Measurements from ENCODE around the gene EPN2. TPM values are rescaled to one million over a fixed set of nuclear protein-coding genes. Genes with fewer than 3 reads are reported as not detected.

The EPN2 gene
- total RNA-seq, 2 donors from 2014 or later = 28.8 to 67.7 TPM

GRCh38 chr17:19333736-19334290 lies 96.6 kb downstream of the EPN2 start:
- no peaks in the 10 kb centered on the region for H3K27me3 ChIP-seq (replicated peaks; ENCODE audit: insufficient read depth)
- H3K36me3 ChIP-seq = no peaks in the 10 kb centered on the region
- TF ChIP-seq CTCF (IDR thresholded peaks at IDR 0.05) (no peak), POLR2AphosphoS5 (IDR thresholded peaks at IDR 0.05) (no peak), POLR2A (IDR thresholded peaks at IDR 0.05) (no peak)
- H3K27ac ChIP-seq = no peak overlapping the region
- 77% methylated on average over 9 of the region's 12 CpGs for WGBS
- intact Hi-C loops (cut with DNase I) = no loop called here
- H3K4me3 ChIP-seq = no peak overlapping the region
- no peak for DNase-seq (ENCODE audit: low spot score)
- no peaks in the 10 kb centered on the region for H3K4me1 ChIP-seq (replicated peaks)
- H3K9me3 ChIP-seq = no peaks in the 10 kb centered on the region

GRCh38 chr17:19334331-19334730 lies 97.2 kb downstream of the EPN2 start:
- intact Hi-C loops (cut with DNase I) = no loop called here
- TF ChIP-seq POLR2A (IDR thresholded peaks at IDR 0.05) (no peak), POLR2AphosphoS5 (IDR thresholded peaks at IDR 0.05) (no peak), CTCF (IDR thresholded peaks at IDR 0.05) (no peak)
- Histone ChIP-seq H3K9me3 (no peaks in the 10 kb centered on the region), H3K36me3 (no peaks in the 10 kb centered on the region), H3K4me1 (replicated peaks) (no peaks in the 10 kb centered on the region), H3K27ac (no peak overlapping the region), H3K27me3 (replicated peaks; ENCODE audit: insufficient read depth) (no peaks in the 10 kb centered on the region), H3K4me3 (no peak overlapping the region)
- WGBS = 89% methylated on average over 6 of the region's 6 CpGs
- no peak for DNase-seq (ENCODE audit: low spot score)

GRCh38 chr17:19335951-19336631 lies 98.9 kb downstream of the EPN2 start:
- intact Hi-C loops (cut with DNase I) = no loop called here
- H3K27me3 ChIP-seq (replicated peaks; ENCODE audit: insufficient read depth) = no peaks in the 10 kb centered on the region
- no peak overlapping the region for H3K27ac ChIP-seq
- no peaks in the 10 kb centered on the region for H3K36me3 ChIP-seq
- no peaks in the 10 kb centered on the region for H3K4me1 ChIP-seq (replicated peaks)
- WGBS = 83% methylated on average over 18 of the region's 18 CpGs
- H3K9me3 ChIP-seq = no peaks in the 10 kb centered on the region
- DNase-seq (ENCODE audit: low spot score) = no peak
- H3K4me3 ChIP-seq = no peak overlapping the region
- TF ChIP-seq CTCF (IDR thresholded peaks at IDR 0.05) (no peak), POLR2A (IDR thresholded peaks at IDR 0.05) (no peak), POLR2AphosphoS5 (IDR thresholded peaks at IDR 0.05) (no peak)

- DNase-seq (ENCODE audit: low spot score) = no peak
- Histone ChIP-seq H3K27ac (no peak overlapping the region), H3K4me1 (replicated peaks) (no peaks in the 10 kb centered on the region), H3K4me3 (no peak overlapping the region), H3K27me3 (replicated peaks; ENCODE audit: insufficient read depth) (no peaks in the 10 kb centered on the region), H3K9me3 (no peaks in the 10 kb centered on the region), H3K36me3 (no peaks in the 10 kb centered on the region)
- no peak for TF ChIP-seq CTCF (IDR thresholded peaks at IDR 0.05)
- no peak for TF ChIP-seq POLR2AphosphoS5 (IDR thresholded peaks at IDR 0.05)
- TF ChIP-seq POLR2A (IDR thresholded peaks at IDR 0.05) = no peak
- intact Hi-C loops (cut with DNase I) = no loop called here
- 73% methylated on average over 21 of the region's 21 CpGs for WGBS
Observed at GRCh38 chr17:19336938-19337711, 100.0 kb downstream of the EPN2 start.
